Calu3 (cell line): Measurements from ENCODE around the gene RASA1. TPM values are rescaled to one million over a fixed set of nuclear protein-coding genes. Genes with fewer than 3 reads are reported as not detected.

Experiments used
- BruUV-seq: library from RNA; stranded (reverse); fragments of 400-500 nt; replicated peaks from 2 replicates; lab custom pipeline; 2021; lab: Mats Ljungman, UMichigan
- CTCF ChIA-PET: fragments of 300-600 bp; sonication (Branson Sonifier 250); formaldehyde crosslinking; loops from one replicate; lab custom pipeline; 2022; ENCODE audit warnings: antibody characterized with exemption; lab: Charles Lee
- DNase-seq: peaks from one replicate; pipeline ENCODE4 v3.0.0; 2022
- H3K27ac Mint-ChIP-seq: one replicate; pipeline ENCODE4 v1.8.0; 2022; ENCODE audit warnings: mixed read lengths; ENCODE audit not compliant: unreplicated experiment
- H3K27me3 Mint-ChIP-seq: one replicate; pipeline ENCODE4 v1.8.0; 2022; ENCODE audit warnings: mixed read lengths; ENCODE audit not compliant: unreplicated experiment
- H3K36me3 Mint-ChIP-seq: one replicate; pipeline ENCODE4 v1.8.0; 2022; ENCODE audit warnings: mild to moderate bottlenecking, moderate library complexity, mixed read lengths; ENCODE audit not compliant: insufficient read depth, unreplicated experiment
- H3K4me1 Mint-ChIP-seq: one replicate; pipeline ENCODE4 v1.8.0; 2022; ENCODE audit warnings: mild to moderate bottlenecking, low read depth, mixed read lengths; ENCODE audit not compliant: unreplicated experiment
- H3K4me3 Mint-ChIP-seq: one replicate; pipeline ENCODE4 v1.8.0; 2022; ENCODE audit warnings: mild to moderate bottlenecking, low read depth, moderate library complexity, mixed read lengths; ENCODE audit not compliant: unreplicated experiment
- H3K9me3 Mint-ChIP-seq: one replicate; pipeline ENCODE4 v1.8.0; 2022; ENCODE audit warnings: low read depth, mixed read lengths; ENCODE audit not compliant: unreplicated experiment
- CTCF ChIP-seq: fragments of 200-600 bp; IDR thresholded peaks from one replicate; pipeline ENCODE4 v1.8.0; 2022; ENCODE audit warnings: antibody characterized with exemption; ENCODE audit not compliant: unreplicated experiment
- intact Hi-C: fragments of 100-400 bp; cut with micrococcal nuclease; formaldehyde crosslinking; loops from one replicate; pipeline ENCODE4 v1.10.0; 2022; ENCODE audit not compliant: unreplicated experiment
- total RNA-seq: library from RNA; stranded (reverse); gene quantifications from 2 replicates; pipeline ENCODE4 v1.2.3, GENCODE V29; 2022

RASA1 gene
- total RNA-seq, 1 experiment from 2014 or later: 193 TPM

- Mint-ChIP-seq H3K27me3 (no peaks in the 10 kb centered on the region), H3K27ac (no peak overlapping the region), H3K4me3 (no peak overlapping the region), H3K36me3 (no peaks in the 10 kb centered on the region), H3K4me1 (no peaks in the 10 kb centered on the region), H3K9me3 (no peaks in the 10 kb centered on the region)
- TF ChIP-seq CTCF: no peak
- intact Hi-C loops: no loop called here
- CTCF ChIA-PET: interaction anchor here (0.5 kb wide), 1 partner anchor 123 kb away, joined by 3 read pairs; no protein-coding TSS in a partner anchor
- no TSS peak for BruUV-seq
- no peak for DNase-seq
Measured at GRCh38 chr5:87418506-87418905, 150.8 kb downstream of the RASA1 start.

DNA sequence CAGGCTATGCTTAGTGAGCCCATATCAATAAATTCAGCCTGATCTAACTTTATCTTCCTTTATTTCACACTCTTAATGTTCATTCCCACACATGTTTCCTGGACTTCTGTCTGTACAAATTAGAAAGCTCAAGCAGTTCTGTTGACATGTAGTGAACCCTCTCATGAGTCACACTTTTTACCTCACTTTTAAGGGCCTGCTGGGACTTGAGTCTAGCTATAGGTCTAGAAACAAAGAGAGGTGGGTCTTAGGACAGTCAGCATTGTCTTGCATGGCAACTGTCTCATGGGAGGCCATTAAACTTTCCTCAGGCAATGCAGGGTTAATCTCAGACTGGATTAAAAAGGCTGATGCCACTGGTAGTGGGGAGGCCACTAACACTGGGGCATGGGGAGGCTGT, 153.6 kb downstream of the RASA1 start:
- no peaks in the 10 kb centered on the region for H3K9me3 Mint-ChIP-seq
- no peaks in the 10 kb centered on the region for H3K27me3 Mint-ChIP-seq
- intact Hi-C loops: loop anchor here (10.0 kb wide), 2 partner anchors 243 to 1273 kb away; no protein-coding TSS in a partner anchor

GRCh38 chr5:87423755-87424154, 156.1 kb downstream of the RASA1 start:
- peaks cover 9% of the 10 kb centered on the region for H3K4me1 Mint-ChIP-seq
- CTCF ChIA-PET: no interaction called here
- no peaks in the 10 kb centered on the region for H3K9me3 Mint-ChIP-seq
- DNase-seq: no peak
- H3K27ac Mint-ChIP-seq: no peak overlapping the region
- no peak for TF ChIP-seq CTCF
- intact Hi-C loops: loop anchor here (1.0 to 10.0 kb wide), 3 partner anchors 241 to 1301 kb away; no protein-coding TSS in a partner anchor
- H3K4me3 Mint-ChIP-seq: no peak overlapping the region
- no TSS peak for BruUV-seq
- H3K27me3 Mint-ChIP-seq: no peaks in the 10 kb centered on the region
- no peaks in the 10 kb centered on the region for H3K36me3 Mint-ChIP-seq

More for the DNA sequence above, 153.6 kb downstream of the RASA1 start:
- CTCF ChIA-PET: no interaction called here
- H3K4me3 Mint-ChIP-seq: no peak overlapping the region
- BruUV-seq: no TSS peak
- no peaks in the 10 kb centered on the region for H3K36me3 Mint-ChIP-seq
- peaks cover 9% of the 10 kb centered on the region for H3K4me1 Mint-ChIP-seq
- no peak overlapping the region for H3K27ac Mint-ChIP-seq
- TF ChIP-seq CTCF: no peak
- DNase-seq: no peak

GRCh38 chr5:87430863-87431457, 163.3 kb downstream of the RASA1 start:
- TF ChIP-seq CTCF: no peak
- intact Hi-C loops: no loop called here
- H3K4me1 Mint-ChIP-seq: peaks cover 10% of the 10 kb centered on the region
- H3K4me3 Mint-ChIP-seq: no peak overlapping the region
- no peaks in the 10 kb centered on the region for H3K9me3 Mint-ChIP-seq
- CTCF ChIA-PET: no interaction called here
- DNase-seq: no peak
- no peaks in the 10 kb centered on the region for H3K27me3 Mint-ChIP-seq
- no peaks in the 10 kb centered on the region for H3K36me3 Mint-ChIP-seq
- no peak overlapping the region for H3K27ac Mint-ChIP-seq
- BruUV-seq: no TSS peak
